Panc1 (cell line): ENCODE measurements around the gene MRLN.

Experiments used
- CTCF ChIP-seq: fragments of 450-650 bp; IDR thresholded peaks from 2 replicates; pipeline ENCODE4 v1.5.1; 2017; ENCODE audit warnings: mild to moderate bottlenecking
- POLR2AphosphoS5 ChIP-seq: IDR thresholded peaks from 2 replicates; pipeline ENCODE4 v1.6.1; 2012; ENCODE audit warnings: mild to moderate bottlenecking, low read depth, low read length, moderate library complexity
- REST ChIP-seq, 2 experiments: IDR thresholded peaks; 2 replicates each; pipeline ENCODE4 v1.6.1; 2011 to 2012; ENCODE audit warnings: low read depth in 2 of 2, control low read depth in 1 of 2, low read length in 1 of 2, mild to moderate bottlenecking in 1 of 2, moderate library complexity in 1 of 2; ENCODE audit not compliant: insufficient read depth in 1 of 2
- TCF7L2 ChIP-seq: IDR thresholded peaks from 2 replicates; pipeline ENCODE4 v1.6.1; 2011; ENCODE audit warnings: mild to moderate bottlenecking, low read depth, low read length, inconsistent platforms

GRCh38 chr10:59706851-59707797 lies 46.1 kb downstream of the MRLN start:
- no peak for TF ChIP-seq CTCF
- TF ChIP-seq TCF7L2, result no peak
- no peak for TF ChIP-seq REST (IDR thresholded peaks at IDR 0.05; ENCODE audit: insufficient read depth in 1 of 2, low read depth in 2 of 2, low read length in 1 of 2)
- TF ChIP-seq POLR2AphosphoS5, result no peak
